ENCODE measurements around the gene BRI3.

The BRI3 gene

GRCh38 chr7:98287486-98287959 lies 6.0 kb downstream of the BRI3 start:
- no peak for DNase-seq (ENCODE audit: low read depth)

GRCh38 chr7:98288064-98288823 lies 6.8 kb downstream of the BRI3 start:
- no peak for DNase-seq (ENCODE audit: low read depth)

DNA sequence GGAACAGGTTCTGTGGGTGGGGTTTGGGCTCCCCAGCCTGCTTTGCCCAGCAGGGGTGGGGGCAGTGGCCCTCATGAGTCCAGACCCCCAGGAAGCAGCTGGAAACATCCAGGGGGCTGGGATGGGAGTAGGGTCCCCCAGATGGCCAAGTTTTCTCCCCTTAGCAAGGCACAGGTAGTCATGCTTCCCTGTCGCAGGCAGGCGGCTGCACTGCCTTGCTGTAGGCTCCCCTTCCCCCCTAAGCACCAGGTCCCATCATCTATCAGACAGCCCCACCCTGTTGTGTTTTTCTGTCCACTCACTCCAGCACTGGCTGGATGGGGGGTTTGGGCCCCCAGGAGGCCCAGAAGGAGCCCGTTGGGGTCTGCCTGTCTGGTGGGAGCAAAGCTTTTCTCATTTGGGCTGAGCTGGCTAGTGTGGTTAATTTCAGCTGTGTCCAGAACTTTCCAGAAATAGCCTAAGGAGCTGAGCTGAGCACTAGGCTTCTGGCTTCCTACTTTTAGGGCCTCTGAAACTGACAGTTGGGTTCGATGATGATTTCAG lies 7.9 kb downstream of the BRI3 start:
- DNase-seq (ENCODE audit: low read depth), result no peak

DNA sequence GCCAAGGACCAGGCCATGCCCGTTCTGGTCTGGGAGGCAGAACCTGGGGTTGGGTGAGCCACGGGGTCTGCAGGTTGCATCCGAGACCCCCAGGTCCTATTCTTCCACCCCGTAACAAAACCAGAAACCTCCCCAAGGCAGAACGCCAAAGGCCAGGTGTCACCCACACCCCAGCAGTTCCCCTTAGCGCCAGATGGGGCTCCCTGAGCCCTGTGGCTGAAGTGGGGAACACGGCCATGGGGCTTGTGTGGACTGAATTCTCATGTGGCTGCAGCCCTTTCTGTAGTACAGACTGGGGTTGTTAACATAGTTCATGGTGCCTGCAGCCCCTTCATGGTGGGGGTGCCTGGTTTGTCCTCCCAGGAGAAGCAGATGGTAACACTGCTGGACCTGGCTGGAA lies 10.2 kb downstream of the BRI3 start:
- no peak for DNase-seq (ENCODE audit: low read depth)

- no peak for DNase-seq (ENCODE audit: low read depth)
Observed at GRCh38 chr7:98293265-98293664, 11.8 kb downstream of the BRI3 start.

DNA sequence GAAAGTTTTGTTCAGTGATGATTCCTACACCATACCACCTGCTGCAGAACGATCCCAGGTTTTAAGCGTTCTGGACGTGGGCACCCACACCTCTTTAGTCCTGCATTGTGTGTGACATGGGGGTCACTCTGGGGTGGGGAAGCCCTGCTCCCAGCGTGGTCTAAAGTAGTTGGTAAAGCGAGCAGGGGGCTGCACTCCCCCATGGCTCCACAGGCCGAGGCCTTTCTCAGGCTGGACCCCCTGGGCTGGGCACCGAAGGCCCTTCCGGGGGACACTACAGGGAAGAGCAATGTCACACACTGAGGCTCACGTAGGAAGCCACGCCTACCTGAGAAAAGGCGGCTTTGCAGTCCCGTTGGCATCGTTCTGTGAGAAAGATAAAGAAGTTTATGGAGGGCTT lies 12.3 kb downstream of the BRI3 start:
- no peak for DNase-seq (ENCODE audit: low read depth)

GRCh38 chr7:98294326-98294725 lies 12.8 kb downstream of the BRI3 start:
- DNase-seq (ENCODE audit: low read depth), result no peak

DNA sequence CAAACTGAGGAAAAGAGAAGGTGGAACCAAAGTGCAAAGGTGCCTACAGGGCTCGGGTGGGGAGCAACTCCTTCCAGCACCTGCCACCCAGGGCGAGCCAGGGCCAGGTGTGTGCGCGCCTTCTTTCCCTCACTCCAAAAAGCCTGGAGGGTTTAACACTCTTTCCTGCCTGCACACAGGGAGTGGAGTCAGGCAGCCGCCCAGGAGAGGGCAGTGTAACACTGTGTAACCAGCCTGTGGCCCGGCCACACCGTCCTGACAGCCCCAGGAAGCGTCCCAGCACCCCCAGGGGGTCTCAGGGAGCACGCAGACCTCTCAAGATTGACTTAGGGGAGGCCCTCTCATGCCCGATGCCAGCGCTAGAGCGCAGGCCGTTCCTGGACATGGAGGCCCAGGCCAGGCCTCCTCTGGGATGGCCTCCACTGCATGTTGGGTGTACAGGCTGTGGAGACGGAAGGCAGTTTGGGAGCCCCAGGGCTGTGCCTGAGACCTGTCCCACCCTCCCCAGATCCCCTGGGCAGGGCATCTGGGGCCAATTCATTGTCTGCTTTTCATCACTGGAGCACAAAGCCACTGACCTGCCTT lies 13.4 kb downstream of the BRI3 start:
- no peak for DNase-seq (ENCODE audit: low read depth)

- no peak for DNase-seq (ENCODE audit: low read depth)
Observed at GRCh38 chr7:98295467-98296192, 14.1 kb downstream of the BRI3 start.

DNA sequence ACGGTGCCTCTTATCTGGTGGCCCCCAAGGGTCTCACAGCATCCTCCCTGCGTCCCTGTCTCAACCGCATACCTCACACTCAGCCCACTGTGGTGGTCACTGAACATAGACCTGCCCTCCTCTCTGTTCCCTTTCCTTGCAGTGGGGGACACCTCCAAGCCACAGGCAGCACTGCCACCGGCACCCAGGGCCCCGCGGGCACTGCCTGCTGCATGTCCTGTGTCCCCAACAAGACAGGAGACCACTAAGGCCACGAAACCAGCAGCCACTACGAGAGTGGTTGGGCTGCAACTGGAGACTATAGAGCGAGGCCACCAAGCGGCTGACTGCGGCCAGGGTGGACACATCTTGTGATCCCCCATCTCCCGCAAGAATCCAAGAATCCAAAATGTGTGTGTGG lies 15.3 kb downstream of the BRI3 start:
- DNase-seq (ENCODE audit: low read depth), result no peak

- DNase-seq (ENCODE audit: low read depth), result no peak
Observed at GRCh38 chr7:98297626-98298286, 16.3 kb downstream of the BRI3 start.

- DNase-seq (ENCODE audit: low read depth), result no peak
Observed at GRCh38 chr7:98300595-98301372, 19.3 kb downstream of the BRI3 start.

- DNase-seq (ENCODE audit: low read depth), result no peak
Observed at GRCh38 chr7:98301693-98302470, 20.4 kb downstream of the BRI3 start.

DNA sequence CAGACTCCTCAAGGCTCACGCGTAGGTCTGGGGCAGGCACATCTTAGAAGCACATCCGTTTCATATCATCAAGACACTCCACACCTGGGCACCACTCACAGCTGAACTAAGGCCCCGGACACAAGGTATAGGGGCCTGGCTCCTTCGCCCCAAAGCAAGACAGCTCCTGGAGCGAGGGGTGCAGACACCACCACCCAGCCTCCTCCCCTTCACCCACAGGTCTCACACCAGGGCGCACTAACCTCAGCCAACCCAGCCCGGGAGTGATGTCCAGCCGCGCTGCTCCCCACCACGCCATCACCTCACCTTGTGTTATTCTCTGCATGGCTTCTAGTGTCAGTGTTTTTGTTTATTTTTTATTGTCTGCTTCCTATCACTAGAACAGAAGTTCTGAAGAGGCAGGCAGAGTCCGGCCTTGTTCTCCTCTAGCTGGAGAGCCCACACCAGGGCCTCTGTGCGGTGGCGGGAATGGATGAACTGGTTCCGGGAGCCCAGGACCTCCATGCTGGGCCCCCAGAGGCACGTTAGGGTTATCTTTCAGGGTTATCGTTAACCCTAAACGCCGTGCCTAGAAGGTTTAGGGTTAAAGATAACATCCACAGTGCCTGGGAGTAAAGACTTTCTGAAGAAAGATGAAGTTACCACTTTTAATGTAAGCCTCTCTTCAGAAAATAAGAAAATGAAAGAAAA lies 21.8 kb downstream of the BRI3 start:
- DNase-seq (ENCODE audit: low read depth), result no peak

DNA sequence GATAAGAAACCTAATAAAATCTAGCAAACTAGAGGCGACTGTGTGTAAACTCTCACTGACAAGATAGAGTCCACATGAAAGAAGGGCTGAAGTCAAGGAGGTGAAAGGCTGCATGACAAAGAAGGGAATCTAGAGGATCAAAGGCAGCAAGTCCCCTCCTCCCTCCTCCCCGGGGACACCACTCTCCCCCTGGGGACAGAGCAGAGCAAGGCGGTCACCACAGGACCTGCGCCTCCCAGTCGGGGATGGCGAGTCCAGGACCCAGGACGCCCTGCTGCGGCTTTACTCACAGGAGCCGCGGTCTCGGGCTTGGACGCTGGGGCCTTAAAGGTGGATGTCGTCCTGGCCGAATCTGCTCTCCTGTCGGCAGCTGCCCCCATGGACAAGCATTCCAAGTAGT lies 22.4 kb downstream of the BRI3 start:
- no peak for DNase-seq (ENCODE audit: low read depth)

DNA sequence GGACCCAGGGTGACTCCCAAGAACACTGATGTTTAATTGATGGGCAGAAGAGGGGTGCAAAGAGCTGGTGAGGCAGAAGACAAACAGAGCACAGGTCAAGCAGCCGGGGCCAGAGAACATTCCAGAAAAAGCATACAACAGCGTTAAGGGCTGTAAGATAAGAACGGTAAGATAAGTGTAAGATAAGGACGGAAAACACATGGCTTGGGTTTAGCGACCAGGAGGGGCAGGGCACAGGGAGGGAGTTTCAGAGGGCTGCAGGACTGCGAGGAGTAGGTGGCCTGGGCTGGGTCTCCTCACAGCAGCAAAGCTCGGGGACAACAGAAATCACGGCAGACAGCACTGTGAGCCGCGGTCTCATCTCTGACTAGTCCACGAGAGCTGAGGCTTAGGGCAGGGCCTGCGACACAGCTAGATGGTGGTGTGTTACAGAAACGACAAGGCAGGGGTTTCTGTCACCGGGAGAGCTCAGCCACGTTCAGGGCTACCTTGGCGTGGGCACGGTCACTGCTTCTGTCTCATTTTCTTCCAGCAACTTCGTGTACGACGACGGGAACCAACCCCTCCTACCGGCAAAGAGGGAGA lies 24.6 kb downstream of the BRI3 start:
- DNase-seq (ENCODE audit: low read depth), result no peak

- no peak for DNase-seq (ENCODE audit: low read depth)
Observed at GRCh38 chr7:98307971-98308466, 26.5 kb downstream of the BRI3 start.

GRCh38 chr7:98309566-98309965 lies 28.1 kb downstream of the BRI3 start:
- DNase-seq (ENCODE audit: low read depth), result no peak

GRCh38 chr7:98312201-98312600 lies 30.7 kb downstream of the BRI3 start:
- no peak for DNase-seq (ENCODE audit: low read depth)

DNA sequence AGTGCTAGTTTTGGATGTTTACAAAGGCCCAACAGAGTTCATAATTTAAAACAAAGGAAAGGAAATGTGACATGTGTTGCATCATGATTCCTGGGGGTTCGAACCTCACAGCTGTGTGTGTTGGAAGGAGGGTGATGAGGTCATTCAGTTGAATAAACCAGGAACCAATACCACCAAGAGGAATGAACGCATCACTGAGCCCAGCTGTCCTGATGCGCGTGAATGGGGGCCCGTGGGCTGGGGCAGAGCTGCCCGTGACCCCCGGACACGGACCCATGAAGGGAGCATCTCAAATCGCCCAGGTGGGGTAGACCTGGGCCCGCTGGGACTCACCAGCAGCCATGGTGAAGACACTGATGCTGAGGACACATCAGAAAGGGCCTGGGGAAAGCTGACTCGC lies 33.0 kb downstream of the BRI3 start:
- no peak for DNase-seq (ENCODE audit: low read depth)

Measured in stromal cell of bone marrow (primary cell).